HG03469 (cell line): Measurements from ENCODE around the gene ASPA.

Experiments used
- ATAC-seq: cut with Tn5 transposase; IDR thresholded peaks from one replicate; pipeline ENCODE4 v1.9.1; 2021; ENCODE audit warnings: mild to moderate bottlenecking, moderate library complexity, moderate number of reproducible peaks; ENCODE audit not compliant: unreplicated experiment

Gene ASPA

GRCh38 chr17:3532859-3533142 lies 57.0 kb downstream of the ASPA start:
- ATAC-seq = no peak

- ATAC-seq = no peak
Measured at GRCh38 chr17:3533752-3534151, 58.0 kb downstream of the ASPA start.

GRCh38 chr17:3534881-3535252 lies 59.1 kb downstream of the ASPA start:
- no peak for ATAC-seq

- no peak for ATAC-seq
Measured at GRCh38 chr17:3535253-3535995, 59.6 kb downstream of the ASPA start.

GRCh38 chr17:3536716-3537115 lies 60.9 kb downstream of the ASPA start:
- no peak for ATAC-seq

GRCh38 chr17:3539881-3540540 lies 64.2 kb downstream of the ASPA start:
- ATAC-seq = no peak

- no peak for ATAC-seq
Measured at GRCh38 chr17:3542410-3543088, 66.8 kb downstream of the ASPA start.

GRCh38 chr17:3543453-3543852 lies 67.7 kb downstream of the ASPA start:
- ATAC-seq = no peak

GRCh38 chr17:3544365-3544764 lies 68.6 kb downstream of the ASPA start:
- ATAC-seq = no peak

GRCh38 chr17:3545151-3545550 lies 69.4 kb downstream of the ASPA start:
- no peak for ATAC-seq

- no peak for ATAC-seq
Measured at GRCh38 chr17:3546521-3546920, 70.7 kb downstream of the ASPA start.

- ATAC-seq = no peak
Measured at GRCh38 chr17:3546997-3547396, 71.2 kb downstream of the ASPA start.

- no peak for ATAC-seq
Measured at GRCh38 chr17:3547628-3548027, 71.8 kb downstream of the ASPA start.

GRCh38 chr17:3549610-3550162 lies 73.9 kb downstream of the ASPA start:
- no peak for ATAC-seq

- no peak for ATAC-seq
Measured at GRCh38 chr17:3551189-3551588, 75.4 kb downstream of the ASPA start.

- ATAC-seq = no peak
Measured at GRCh38 chr17:3552916-3553315, 77.1 kb downstream of the ASPA start.
